Keratinocyte (primary cell): ENCODE data around the gene TGFBI. TPM values are rescaled to one million over a fixed set of nuclear protein-coding genes. Genes with fewer than 3 reads are reported as not detected.

ENCODE experiments used
- DNase-seq: peaks from one replicate; pipeline ENCODE4 v3.0.0-alpha.2; 2011; ENCODE audit warnings: low read depth, missing footprints, low spot score
- FAIRE-seq: peaks from 2 replicates; lab custom pipeline; 2011; peaks lifted over from hg19 to GRCh38; lab: Jason Lieb, UNC
- H2AFZ ChIP-seq: 2 replicates; pipeline ENCODE4 v1.6.0; 2012; ENCODE audit warnings: low read length, control low read depth, inconsistent platforms; ENCODE audit not compliant: control insufficient read depth
- H3K27ac ChIP-seq: 2 replicates; pipeline ENCODE4 v1.5.1; 2011; ENCODE audit warnings: low read length; ENCODE audit not compliant: control insufficient read depth, insufficient read depth
- H3K27me3 ChIP-seq: 3 replicates; pipeline ENCODE4 v1.6.0; 2011; ENCODE audit warnings: low read length; ENCODE audit not compliant: control insufficient read depth, insufficient read depth; ENCODE audit errors: extremely low read depth
- H3K36me3 ChIP-seq, 2 experiments: 2 replicates in 1 of 2; 3 replicates in 1 of 2; pipeline ENCODE4 v1.5.1; 2011; ENCODE audit warnings: low read length in 2 of 2, mild to moderate bottlenecking in 1 of 2; ENCODE audit not compliant: control insufficient read depth in 2 of 2, insufficient read depth in 2 of 2; ENCODE audit errors: extremely low read depth in 1 of 2
- H3K4me1 ChIP-seq: 3 replicates; pipeline ENCODE4 v1.5.1; 2011; ENCODE audit warnings: low read length; ENCODE audit not compliant: control insufficient read depth, insufficient read depth; ENCODE audit errors: extremely low read depth
- H3K4me2 ChIP-seq: 3 replicates; pipeline ENCODE4 v1.6.0; 2011; ENCODE audit warnings: low read depth, low read length; ENCODE audit not compliant: control insufficient read depth, insufficient read depth; ENCODE audit errors: extremely low read depth
- H3K4me3 ChIP-seq, 3 experiments: fragments of 200-600 bp in 1 of 3; sonication (generic) in 1 of 3; 2 replicates in 2 of 3; 3 replicates in 1 of 3; pipeline ENCODE4 v1.5.1; 2011 to 2016; ENCODE audit warnings: low read length in 3 of 3, mild to moderate bottlenecking in 3 of 3, control low read depth in 2 of 3, inconsistent platforms in 1 of 3, low read depth in 1 of 3, mixed read lengths in 1 of 3, mixed run types in 1 of 3, moderate library complexity in 1 of 3; ENCODE audit not compliant: control insufficient read depth in 2 of 3, insufficient read depth in 2 of 3; ENCODE audit errors: extremely low read depth in 1 of 3
- H3K79me2 ChIP-seq: 2 replicates; pipeline ENCODE4 v1.6.0; 2012; ENCODE audit warnings: low read length; ENCODE audit not compliant: control insufficient read depth, insufficient read depth
- H3K9ac ChIP-seq: 3 replicates; pipeline ENCODE4 v1.6.0; 2011; ENCODE audit warnings: low read length; ENCODE audit not compliant: control insufficient read depth, insufficient read depth; ENCODE audit errors: extremely low read depth
- H3K9me1 ChIP-seq: 3 replicates; pipeline ENCODE4 v1.6.0; 2011; ENCODE audit warnings: low read length; ENCODE audit not compliant: control insufficient read depth, insufficient read depth; ENCODE audit errors: extremely low read depth
- H3K9me3 ChIP-seq: 2 replicates; pipeline ENCODE4 v1.5.1; 2012; ENCODE audit warnings: low read depth, low read length; ENCODE audit not compliant: control insufficient read depth
- H4K20me1 ChIP-seq: 3 replicates; pipeline ENCODE4 v1.6.0; 2011; ENCODE audit warnings: low read length; ENCODE audit not compliant: control insufficient read depth, insufficient read depth; ENCODE audit errors: extremely low read depth
- EZH2 ChIP-seq: IDR thresholded peaks from one replicate; pipeline ENCODE4 v1.6.1; 2012; ENCODE audit warnings: inconsistent platforms, mild to moderate bottlenecking, low read length, moderate library complexity
- dilution Hi-C: fragments of 300-500 bp; cut with MboI; formaldehyde crosslinking; loops from one replicate; pipeline ENCODE4 v1.7.0; 2020; ENCODE audit warnings: low sequenced_read_pairs; ENCODE audit not compliant: extremely low pct_ligation_motif_present
- polyA plus RNA-seq, 5 experiments: library from polyadenylated mRNA; depleted of rRNA in 3 of 5; stranded (reverse) in 3 of 5; stranded (forward) in 1 of 5; unstranded in 1 of 5; fragments of >200 nt; gene quantifications; 1 replicate in 1 of 5; 2 replicates in 3 of 5; 3 replicates in 1 of 5; pipeline versions ENCODE4 v1.2.1 to v1.2.3, GENCODE V29; 2011 to 2012; ENCODE audit warnings: missing spikeins in 2 of 5, low read depth in 1 of 5, low replicate concordance in 1 of 5
- TF ChIP-seq, protein P1 (sequence below), 3 experiments: IDR thresholded peaks in 1 of 3; conservative IDR thresholded peaks in 1 of 3; optimal IDR thresholded peaks in 1 of 3; 2 replicates in 2 of 3; 3 replicates in 1 of 3; pipeline versions ENCODE3 to v1.5.1; 2011; ENCODE audit warnings: low read length in 3 of 3, mild to moderate bottlenecking in 3 of 3, moderate library complexity in 2 of 3, control low read depth in 1 of 3, inconsistent platforms in 1 of 3; ENCODE audit not compliant: insufficient read depth in 2 of 3; ENCODE audit errors: extremely low read depth in 1 of 3

The TGFBI gene
- polyA plus RNA-seq, 1 donor (not counting 4 experiments of a cell fraction or from before 2014, with no cell fraction given), result 270 TPM

DNA sequence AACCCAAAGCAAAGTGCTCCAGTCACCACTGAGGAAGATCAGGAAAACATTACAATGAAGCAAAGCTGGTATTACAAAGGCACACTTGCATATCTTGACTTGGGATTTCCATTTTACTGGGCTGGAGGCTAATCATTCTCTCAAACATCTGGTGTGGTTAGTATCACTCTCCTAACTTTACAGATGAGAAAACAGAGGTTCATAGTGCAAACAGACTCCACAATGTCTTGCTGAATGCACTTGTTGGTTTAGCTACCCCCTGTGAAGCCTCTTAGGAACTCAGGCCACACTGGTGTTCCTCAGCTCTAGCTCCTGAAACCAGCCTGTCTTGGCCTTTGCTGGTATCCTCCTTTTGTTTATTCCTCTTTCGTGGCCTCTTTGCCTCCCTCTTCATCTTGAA lies 74.3 kb downstream of the TGFBI start:
- no peak overlapping the region for H2AFZ ChIP-seq
- H3K27me3 ChIP-seq, result no peaks in the 10 kb centered on the region
- H3K9me3 ChIP-seq, result no peaks in the 10 kb centered on the region
- H3K36me3 ChIP-seq, result no peaks in the 10 kb centered on the region
- no peaks in the 10 kb centered on the region for H4K20me1 ChIP-seq
- dilution Hi-C loops, result no loop called here
- H3K4me3 ChIP-seq, result no peak overlapping the region
- FAIRE-seq (peak; percentile 23), DNase-seq (no peak)
- TF ChIP-seq, protein P1, sequence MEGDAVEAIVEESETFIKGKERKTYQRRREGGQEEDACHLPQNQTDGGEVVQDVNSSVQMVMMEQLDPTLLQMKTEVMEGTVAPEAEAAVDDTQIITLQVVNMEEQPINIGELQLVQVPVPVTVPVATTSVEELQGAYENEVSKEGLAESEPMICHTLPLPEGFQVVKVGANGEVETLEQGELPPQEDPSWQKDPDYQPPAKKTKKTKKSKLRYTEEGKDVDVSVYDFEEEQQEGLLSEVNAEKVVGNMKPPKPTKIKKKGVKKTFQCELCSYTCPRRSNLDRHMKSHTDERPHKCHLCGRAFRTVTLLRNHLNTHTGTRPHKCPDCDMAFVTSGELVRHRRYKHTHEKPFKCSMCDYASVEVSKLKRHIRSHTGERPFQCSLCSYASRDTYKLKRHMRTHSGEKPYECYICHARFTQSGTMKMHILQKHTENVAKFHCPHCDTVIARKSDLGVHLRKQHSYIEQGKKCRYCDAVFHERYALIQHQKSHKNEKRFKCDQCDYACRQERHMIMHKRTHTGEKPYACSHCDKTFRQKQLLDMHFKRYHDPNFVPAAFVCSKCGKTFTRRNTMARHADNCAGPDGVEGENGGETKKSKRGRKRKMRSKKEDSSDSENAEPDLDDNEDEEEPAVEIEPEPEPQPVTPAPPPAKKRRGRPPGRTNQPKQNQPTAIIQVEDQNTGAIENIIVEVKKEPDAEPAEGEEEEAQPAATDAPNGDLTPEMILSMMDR (optimal IDR thresholded peaks at IDR 0.05 in 1 of 3, IDR thresholded peaks at IDR 0.05 in 1 of 3, conservative IDR thresholded peaks at IDR 0.05 in 1 of 3; ENCODE audit: extremely low read depth in 1 of 3, insufficient read depth in 2 of 3, low read length in 3 of 3), result no peak
- TF ChIP-seq EZH2, result no peak
- H3K9me1 ChIP-seq, result no peaks in the 10 kb centered on the region
- no peak overlapping the region for H3K27ac ChIP-seq
- H3K9ac ChIP-seq, result no peak overlapping the region
- no peaks in the 10 kb centered on the region for H3K79me2 ChIP-seq
- no peak overlapping the region for H3K4me2 ChIP-seq
- H3K4me1 ChIP-seq, result peaks cover 11% of the 10 kb centered on the region

DNA sequence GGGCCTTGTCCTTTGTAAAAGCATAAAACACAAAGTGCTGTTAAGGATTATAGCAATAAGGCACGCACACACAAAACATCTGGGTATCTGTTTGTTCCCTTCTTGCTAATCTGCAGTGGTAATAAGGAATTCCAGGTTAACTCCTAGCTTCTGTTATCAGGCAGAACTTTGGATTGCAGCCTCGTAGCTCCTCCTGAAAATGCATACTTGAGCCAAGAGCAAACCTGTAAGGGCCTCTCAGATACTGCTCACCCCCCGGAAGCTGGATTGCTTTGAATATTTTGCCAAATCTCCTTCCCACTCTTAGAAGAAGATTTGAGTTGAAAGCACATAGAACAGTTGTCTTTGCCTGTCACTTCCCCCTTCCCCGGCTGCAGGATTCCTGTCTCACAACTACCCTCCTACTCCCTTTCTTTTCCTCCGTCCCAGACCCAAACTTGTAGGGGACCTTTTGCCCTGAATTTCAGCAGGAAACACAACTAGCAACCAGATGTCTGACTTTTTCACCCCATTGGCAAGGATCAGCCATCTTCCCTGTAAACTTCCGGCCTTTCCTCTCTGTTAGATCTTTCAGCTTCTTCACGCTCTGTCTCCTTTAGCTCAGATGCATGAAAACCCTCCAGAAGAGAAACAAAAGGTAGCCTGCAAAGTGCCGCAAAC lies 75.6 kb downstream of the TGFBI start:
- no peaks in the 10 kb centered on the region for H3K79me2 ChIP-seq
- TF ChIP-seq EZH2, result no peak
- TF ChIP-seq, protein P1 (optimal IDR thresholded peaks at IDR 0.05 in 1 of 3, IDR thresholded peaks at IDR 0.05 in 1 of 3, conservative IDR thresholded peaks at IDR 0.05 in 1 of 3; ENCODE audit: extremely low read depth in 1 of 3, insufficient read depth in 2 of 3, low read length in 3 of 3), result no peak
- H3K4me2 ChIP-seq, result no peak overlapping the region
- no peaks in the 10 kb centered on the region for H3K9me3 ChIP-seq
- no peak overlapping the region for H3K9ac ChIP-seq
- H3K27me3 ChIP-seq, result no peaks in the 10 kb centered on the region
- H4K20me1 ChIP-seq, result no peaks in the 10 kb centered on the region
- H3K36me3 ChIP-seq, result no peaks in the 10 kb centered on the region
- dilution Hi-C loops, result no loop called here
- no peak overlapping the region for H3K4me3 ChIP-seq
- peaks cover 22% of the 10 kb centered on the region for H3K4me1 ChIP-seq
- no peaks in the 10 kb centered on the region for H3K9me1 ChIP-seq
- FAIRE-seq, result no peak
- H2AFZ ChIP-seq, result peak overlapping the region; percentile 73
- DNase-seq, result no peak
- no peak overlapping the region for H3K27ac ChIP-seq
